ENCODE results near the gene NOD2. TPM values are rescaled to one million over a fixed set of nuclear protein-coding genes. Genes with fewer than 3 reads are reported as not detected.

The NOD2 gene
- total RNA-seq, 1 experiment from 2014 or later, result 0.70 TPM

- ChIA-PET CTCF (no interaction called here), POLR2A (ENCODE audit: unreplicated experiment) (no interaction called here)
- Histone ChIP-seq H3K4me1 (replicated peaks; ENCODE audit: insufficient read depth) (peaks cover 21% of the 10 kb centered on the region), H3K9me2 (ENCODE audit: insufficient read depth) (no peaks in the 10 kb centered on the region), H3K36me3 (ENCODE audit: low read depth) (no peaks in the 10 kb centered on the region), H2AFZ (no peak overlapping the region), H3K4me2 (no peak overlapping the region), H3K4me3 (no peak overlapping the region), H3K27me3 (ENCODE audit: insufficient read depth, low read depth) (no peaks in the 10 kb centered on the region), H3K9me3 (ENCODE audit: insufficient read depth, low read depth) (no peaks in the 10 kb centered on the region), H3F3A (ENCODE audit: insufficient read depth, low read depth) (no peaks in the 10 kb centered on the region; the same call in 1 of the 2 replicates), H4K20me1 (ENCODE audit: insufficient read depth) (no peaks in the 10 kb centered on the region), H3K27ac (no peak overlapping the region), H3K79me2 (ENCODE audit: low read depth) (no peaks in the 10 kb centered on the region)
- intact Hi-C loops (cut with micrococcal nuclease; ENCODE audit: unreplicated experiment), result no loop called here
- no TSS peak for BruUV-seq (replicated peaks)
- DNase-seq, result no peak
- TF ChIP-seq EZH2 (IDR thresholded peaks at IDR 0.05; ENCODE audit: low read depth), result no peak
- TF ChIP-seq, protein P1, sequence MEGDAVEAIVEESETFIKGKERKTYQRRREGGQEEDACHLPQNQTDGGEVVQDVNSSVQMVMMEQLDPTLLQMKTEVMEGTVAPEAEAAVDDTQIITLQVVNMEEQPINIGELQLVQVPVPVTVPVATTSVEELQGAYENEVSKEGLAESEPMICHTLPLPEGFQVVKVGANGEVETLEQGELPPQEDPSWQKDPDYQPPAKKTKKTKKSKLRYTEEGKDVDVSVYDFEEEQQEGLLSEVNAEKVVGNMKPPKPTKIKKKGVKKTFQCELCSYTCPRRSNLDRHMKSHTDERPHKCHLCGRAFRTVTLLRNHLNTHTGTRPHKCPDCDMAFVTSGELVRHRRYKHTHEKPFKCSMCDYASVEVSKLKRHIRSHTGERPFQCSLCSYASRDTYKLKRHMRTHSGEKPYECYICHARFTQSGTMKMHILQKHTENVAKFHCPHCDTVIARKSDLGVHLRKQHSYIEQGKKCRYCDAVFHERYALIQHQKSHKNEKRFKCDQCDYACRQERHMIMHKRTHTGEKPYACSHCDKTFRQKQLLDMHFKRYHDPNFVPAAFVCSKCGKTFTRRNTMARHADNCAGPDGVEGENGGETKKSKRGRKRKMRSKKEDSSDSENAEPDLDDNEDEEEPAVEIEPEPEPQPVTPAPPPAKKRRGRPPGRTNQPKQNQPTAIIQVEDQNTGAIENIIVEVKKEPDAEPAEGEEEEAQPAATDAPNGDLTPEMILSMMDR (conservative IDR thresholded peaks at IDR 0.05), result no peak
Measured at GRCh38 chr16:50696126-50696525, 2.7 kb downstream of the NOD2 start.

- peak; percentile 63 to 69 for DNase-seq
- POLR2A ChIA-PET (ENCODE audit: unreplicated experiment), result interaction anchor here (0.5 to 0.6 kb wide), 3 partner anchors 20 to 74 kb away, joined by 3 read pairs; no protein-coding TSS in a partner anchor
- Histone ChIP-seq H3F3A (ENCODE audit: insufficient read depth, low read depth) (no peaks in the 10 kb centered on the region; the same call in 1 of the 2 replicates), H3K36me3 (ENCODE audit: low read depth) (no peaks in the 10 kb centered on the region), H3K9me2 (ENCODE audit: insufficient read depth) (no peaks in the 10 kb centered on the region), H3K4me2 (no peak overlapping the region), H3K4me1 (replicated peaks; ENCODE audit: insufficient read depth) (peaks cover 21% of the 10 kb centered on the region), H3K9me3 (ENCODE audit: insufficient read depth, low read depth) (no peaks in the 10 kb centered on the region), H3K4me3 (no peak overlapping the region), H4K20me1 (ENCODE audit: insufficient read depth) (no peaks in the 10 kb centered on the region), H3K79me2 (ENCODE audit: low read depth) (no peaks in the 10 kb centered on the region), H3K27me3 (ENCODE audit: insufficient read depth, low read depth) (no peaks in the 10 kb centered on the region), H3K27ac (no peak overlapping the region), H2AFZ (no peak overlapping the region)
- CTCF ChIA-PET, result no interaction called here
- intact Hi-C loops (cut with micrococcal nuclease; ENCODE audit: unreplicated experiment), result no loop called here
- BruUV-seq (replicated peaks), result no TSS peak
- no peak for TF ChIP-seq EZH2 (IDR thresholded peaks at IDR 0.05; ENCODE audit: low read depth)
- TF ChIP-seq, protein P1 (conservative IDR thresholded peaks at IDR 0.05), result no peak
Measured at GRCh38 chr16:50696575-50697420, 3.4 kb downstream of the NOD2 start.

DNA sequence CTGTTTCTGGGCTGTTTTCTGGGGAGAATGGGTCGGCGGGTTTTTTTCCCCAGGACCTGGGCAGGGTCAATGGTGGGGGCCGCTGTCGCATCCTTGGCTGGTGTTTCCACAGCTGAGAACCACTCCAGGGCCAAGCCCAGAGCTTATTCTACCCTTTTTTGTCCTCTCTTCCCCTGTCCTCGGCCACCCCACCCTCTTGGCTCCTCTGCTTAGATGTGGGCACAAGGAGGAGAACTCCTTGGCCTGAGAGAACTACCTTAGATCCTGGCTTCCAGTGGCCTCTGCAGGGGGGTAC lies 4.0 kb downstream of the NOD2 start:
- no peaks in the 10 kb centered on the region for H4K20me1 ChIP-seq (ENCODE audit: insufficient read depth)
- no peaks in the 10 kb centered on the region; the same call in 1 of the 2 replicates for H3F3A ChIP-seq (ENCODE audit: insufficient read depth, low read depth)
- no peak overlapping the region for H2AFZ ChIP-seq
- peaks cover 21% of the 10 kb centered on the region for H3K4me1 ChIP-seq (replicated peaks; ENCODE audit: insufficient read depth)
- no peaks in the 10 kb centered on the region for H3K9me3 ChIP-seq (ENCODE audit: insufficient read depth, low read depth)
- DNase-seq, result no peak
- H3K4me2 ChIP-seq, result no peak overlapping the region
- ChIA-PET POLR2A (ENCODE audit: unreplicated experiment) (no interaction called here), CTCF (no interaction called here)
- intact Hi-C loops (cut with micrococcal nuclease; ENCODE audit: unreplicated experiment), result no loop called here
- TF ChIP-seq, protein P1 (conservative IDR thresholded peaks at IDR 0.05), result no peak
- no peaks in the 10 kb centered on the region for H3K79me2 ChIP-seq (ENCODE audit: low read depth)
- H3K27me3 ChIP-seq (ENCODE audit: insufficient read depth, low read depth), result no peaks in the 10 kb centered on the region
- H3K27ac ChIP-seq, result no peak overlapping the region
- H3K36me3 ChIP-seq (ENCODE audit: low read depth), result no peaks in the 10 kb centered on the region
- no TSS peak for BruUV-seq (replicated peaks)
- H3K4me3 ChIP-seq, result no peak overlapping the region
- H3K9me2 ChIP-seq (ENCODE audit: insufficient read depth), result no peaks in the 10 kb centered on the region
